ENCODE data around the gene ALKBH3.

ALKBH3 gene

DNA sequence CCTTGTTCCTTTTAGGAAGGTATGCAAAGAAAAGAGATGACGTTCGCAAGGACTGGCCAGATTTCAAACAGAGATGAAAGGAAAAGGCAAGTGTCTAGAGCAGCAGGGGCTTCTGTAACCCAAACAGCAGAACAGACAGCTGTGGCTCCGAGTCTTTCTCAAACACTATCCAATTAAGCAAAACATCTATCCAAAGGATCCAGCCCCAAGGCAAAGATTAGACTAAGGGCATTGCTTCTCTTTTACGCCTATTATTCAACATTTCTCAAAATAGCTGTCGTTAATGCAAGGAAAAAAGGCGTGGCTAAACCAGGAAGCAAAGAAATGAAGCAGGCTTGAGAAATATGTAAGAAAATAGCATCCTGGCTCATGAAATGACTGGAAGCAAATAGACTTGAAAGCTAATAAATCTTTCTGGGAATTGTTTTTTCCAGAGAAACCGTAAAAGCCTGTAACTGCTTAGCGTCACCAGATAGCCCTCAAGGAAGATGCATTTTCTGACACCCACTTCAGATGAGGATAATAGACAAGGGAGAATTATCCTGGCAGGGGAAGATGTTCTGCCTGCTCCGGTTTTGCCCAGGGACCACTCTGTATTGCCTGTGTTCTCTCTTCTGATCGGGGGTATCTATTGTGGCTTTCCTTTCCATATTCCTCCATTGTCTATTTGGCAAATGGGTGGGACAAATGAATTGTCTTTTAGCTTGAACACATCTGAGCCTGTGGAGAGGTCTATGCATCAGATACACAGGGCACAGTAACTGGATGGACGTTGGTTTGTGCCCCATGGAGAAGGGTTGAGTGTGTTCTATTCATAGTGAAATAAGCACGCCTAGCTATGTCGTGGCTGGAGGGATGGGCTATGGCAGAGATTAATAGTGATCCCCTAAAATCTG, 82.0 kb downstream of the ALKBH3 start:
- no peak for DNase-seq (ENCODE audit: low spot score)

- no peak for DNase-seq (ENCODE audit: low spot score)
These were observed 82.6 kb downstream of the ALKBH3 start for GRCh38 chr11:43963279-43963620.

DNA sequence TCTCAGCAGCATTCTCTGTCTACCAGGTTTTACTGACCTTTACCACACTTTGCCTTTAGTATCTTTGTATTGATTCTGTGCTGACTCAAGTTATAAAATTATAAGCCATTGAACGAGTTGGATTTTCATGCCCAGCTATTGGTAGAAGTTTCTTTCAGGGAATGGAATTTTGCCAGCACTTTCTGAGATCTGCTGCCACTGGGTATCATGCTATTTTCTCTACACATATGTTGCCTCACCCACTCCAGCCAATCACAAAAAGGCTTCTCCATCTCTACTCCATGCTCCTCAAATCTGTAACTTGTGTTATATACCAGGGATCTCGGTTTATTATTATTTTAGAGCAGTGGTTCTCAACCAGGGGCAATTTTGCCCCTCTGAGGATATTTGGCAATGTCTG, 87.0 kb downstream of the ALKBH3 start:
- no peak for DNase-seq (ENCODE audit: low spot score)

GRCh38 chr11:43968719-43969118, 88.1 kb downstream of the ALKBH3 start:
- no peak for DNase-seq (ENCODE audit: low spot score)

GRCh38 chr11:43969543-43969942, 88.9 kb downstream of the ALKBH3 start:
- DNase-seq (ENCODE audit: low spot score) = peak; percentile 55

All from putamen (tissue), 1 donor.